GM18507 (cell line): Measurements from ENCODE around the gene YLPM1.
A peak's percentile ranks its signal among the peaks of the same experiment; 100 is the strongest.
"Not testable (repeated sequence)": the region's sequence is repeated elsewhere in the genome, so short reads cannot be mapped to it uniquely, and the experiment has no call there.

Source experiments
- DNase-seq: peaks from one replicate; pipeline ENCODE4 v3.0.0; 2011; ENCODE audit warnings: low read depth; ENCODE audit not compliant: insufficient read length; ENCODE audit errors: extremely low spot score
- FAIRE-seq: peaks from 2 replicates; lab custom pipeline; 2011; peaks lifted over from hg19 to GRCh38; lab: Jason Lieb, UNC

Gene YLPM1

GRCh38 chr14:74762917-74763802 is at the start of gene YLPM1:
TSS of gene YLPM1 (plus strand) at chr14:74763316. CDS start at chr14:74763490, 174 bp downstream.
- FAIRE-seq: peak; percentile 97
- peak; percentile 88 for DNase-seq

GRCh38 chr14:74713395-74713735 is 49.8 kb upstream of the YLPM1 start:
- FAIRE-seq (no peak), DNase-seq (no peak)

- DNase-seq (no peak), FAIRE-seq (no peak)
Observed at GRCh38 chr14:74720526-74720925, 42.6 kb upstream of the YLPM1 start.

- FAIRE-seq (no peak), DNase-seq (no peak)
Observed at GRCh38 chr14:74723134-74723533, 40.0 kb upstream of the YLPM1 start.

- no peak for FAIRE-seq
- DNase-seq: no peak
Observed at GRCh38 chr14:74732387-74732786, 30.7 kb upstream of the YLPM1 start.

- no peak for FAIRE-seq
- DNase-seq: no peak
Observed at GRCh38 chr14:74733221-74733620, 29.9 kb upstream of the YLPM1 start.

- FAIRE-seq (no peak), DNase-seq (no peak)
Observed at GRCh38 chr14:74735125-74735524, 28.0 kb upstream of the YLPM1 start.

- no peak for FAIRE-seq
- DNase-seq: no peak
Observed at GRCh38 chr14:74737753-74738325, 25.3 kb upstream of the YLPM1 start.

- DNase-seq (no peak), FAIRE-seq (no peak)
Observed at GRCh38 chr14:74739293-74740030, 23.7 kb upstream of the YLPM1 start.

- DNase-seq: no peak
- FAIRE-seq: no peak
Observed at GRCh38 chr14:74747237-74747636, 15.9 kb upstream of the YLPM1 start.

GRCh38 chr14:74754157-74754556 is 9.0 kb upstream of the YLPM1 start:
- FAIRE-seq (no peak), DNase-seq (no peak)

GRCh38 chr14:74754899-74755298 is 8.2 kb upstream of the YLPM1 start:
- DNase-seq (no peak), FAIRE-seq (no peak)

GRCh38 chr14:74756326-74756725 is 6.8 kb upstream of the YLPM1 start:
- FAIRE-seq: no peak
- no peak for DNase-seq

GRCh38 chr14:74758505-74758904 is 4.6 kb upstream of the YLPM1 start:
- not testable (repeated sequence) for FAIRE-seq, DNase-seq

- FAIRE-seq (no peak), DNase-seq (no peak)
Observed at GRCh38 chr14:74763803-74764531, 851 bp downstream of the YLPM1 start.

- FAIRE-seq (peak; percentile 35), DNase-seq (no peak)
Observed at GRCh38 chr14:74765721-74766120, 2.6 kb downstream of the YLPM1 start.

GRCh38 chr14:74771399-74771798 is 8.3 kb downstream of the YLPM1 start:
- DNase-seq (no peak), FAIRE-seq (no peak)

GRCh38 chr14:74784634-74785033 is 21.5 kb downstream of the YLPM1 start:
- no peak for DNase-seq
- no peak for FAIRE-seq

- DNase-seq: no peak
- no peak for FAIRE-seq
Observed at GRCh38 chr14:74785056-74785613, 22.0 kb downstream of the YLPM1 start.
